Amygdala (tissue), 56 donors: Measurements from ENCODE around the gene PHACTR3.

Experiments used
- DNase-seq, 56 donors: peaks; one replicate each; lab custom pipeline; 2025; lab: John Stamatoyannopoulos, UW

Gene PHACTR3

GRCh38 chr20:59806578-59806975 is 202.2 kb downstream of the PHACTR3 start:
- DNase-seq = no peak

- DNase-seq = no peak
Measured at GRCh38 chr20:59807909-59808728, 203.8 kb downstream of the PHACTR3 start.

- DNase-seq = no peak
Measured at GRCh38 chr20:59808729-59809381, 204.5 kb downstream of the PHACTR3 start.

GRCh38 chr20:59809630-59810448 is 205.5 kb downstream of the PHACTR3 start:
- DNase-seq = no peak

- peak in 3 of 56 donors; percentile 14 to 35 (median 32) for DNase-seq
Measured at GRCh38 chr20:59810449-59811187, 206.3 kb downstream of the PHACTR3 start.

GRCh38 chr20:59811681-59812171 is 207.4 kb downstream of the PHACTR3 start:
- DNase-seq = no peak

GRCh38 chr20:59812286-59813125 is 208.2 kb downstream of the PHACTR3 start:
- DNase-seq = peak in 1 of 56 donors; percentile 22

- no peak for DNase-seq
Measured at GRCh38 chr20:59813126-59813947, 209.0 kb downstream of the PHACTR3 start.

GRCh38 chr20:59813948-59814839 is 209.9 kb downstream of the PHACTR3 start:
- no peak for DNase-seq

GRCh38 chr20:59814840-59815340 is 210.6 kb downstream of the PHACTR3 start:
- no peak for DNase-seq

GRCh38 chr20:59816146-59816738 is 211.9 kb downstream of the PHACTR3 start:
- DNase-seq = no peak

- DNase-seq = no peak
Measured at GRCh38 chr20:59817406-59817805, 213.1 kb downstream of the PHACTR3 start.

GRCh38 chr20:59817846-59818615 is 213.7 kb downstream of the PHACTR3 start:
- no peak for DNase-seq

- no peak for DNase-seq
Measured at GRCh38 chr20:59818911-59819310, 214.6 kb downstream of the PHACTR3 start.

- no peak for DNase-seq
Measured at GRCh38 chr20:59819496-59820203, 215.3 kb downstream of the PHACTR3 start.
